HG03139 (cell line): ENCODE data around the gene MCEMP1.

Experiments used
- ATAC-seq: cut with Tn5 transposase; IDR thresholded peaks from one replicate; pipeline ENCODE4 v1.9.1; 2021; ENCODE audit not compliant: unreplicated experiment

The MCEMP1 gene

GRCh38 chr19:7725791-7726190, 48.9 kb downstream of the MCEMP1 start:
- ATAC-seq = no peak

- no peak for ATAC-seq
These were observed 52.3 kb downstream of the MCEMP1 start for GRCh38 chr19:7729211-7729610.
